Measurements from ENCODE around the gene NOL4L. TPM values are rescaled to one million over a fixed set of nuclear protein-coding genes. Genes with fewer than 3 reads are reported as not detected.

The NOL4L gene
- total RNA-seq, 1 experiment from 2014 or later: 40.9 TPM

DNA sequence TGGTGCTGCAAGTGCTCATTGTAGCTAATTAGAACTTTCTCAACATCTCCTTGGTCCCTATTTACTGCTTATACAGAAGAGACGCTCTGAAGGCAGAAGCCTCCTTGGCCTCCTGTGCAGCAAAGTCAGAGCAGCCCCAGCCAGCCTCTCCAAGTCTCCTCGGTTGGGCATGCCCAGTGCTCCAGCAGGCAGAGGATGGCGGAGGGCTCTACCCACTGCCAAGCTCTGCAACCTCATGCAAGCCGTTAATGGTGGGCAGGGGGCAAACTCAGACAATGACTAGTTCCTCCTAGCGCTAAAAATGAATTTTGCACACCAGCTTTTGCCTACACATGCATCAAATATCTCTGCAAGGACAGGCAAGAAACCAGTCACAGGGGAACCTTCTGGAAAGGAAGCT is 27.8 kb downstream of the NOL4L start:
- no peak overlapping the region for H3K4me3 ChIP-seq
- no peak overlapping the region for H3K27ac ChIP-seq
- peaks cover 32% of the 10 kb centered on the region for H3K4me1 ChIP-seq (replicated peaks; ENCODE audit: insufficient read depth)
- H3K9me3 ChIP-seq (ENCODE audit: insufficient read depth, low read depth): no peaks in the 10 kb centered on the region
- H3K9me2 ChIP-seq (ENCODE audit: insufficient read depth): no peaks in the 10 kb centered on the region
- POLR2A ChIA-PET (ENCODE audit: unreplicated experiment): no interaction called here
- no peak for TF ChIP-seq EZH2 (IDR thresholded peaks at IDR 0.05; ENCODE audit: low read depth)
- no peaks in the 10 kb centered on the region for H3K27me3 ChIP-seq (ENCODE audit: insufficient read depth, low read depth)
- intact Hi-C loops (cut with micrococcal nuclease; ENCODE audit: unreplicated experiment): no loop called here
- H3K36me3 ChIP-seq (ENCODE audit: low read depth): no peaks in the 10 kb centered on the region
- H2AFZ ChIP-seq: no peak overlapping the region
- CTCF ChIA-PET: no interaction called here
- no peak overlapping the region for H3K4me2 ChIP-seq
- H4K20me1 ChIP-seq (ENCODE audit: insufficient read depth): no peaks in the 10 kb centered on the region; the same call in 1 of the 2 replicates
- H3F3A ChIP-seq (ENCODE audit: insufficient read depth, low read depth): peaks cover 18% of the 10 kb centered on the region; the same call in 1 of the 2 replicates
- no peak for DNase-seq
- peaks cover 11% of the 10 kb centered on the region for H3K79me2 ChIP-seq (ENCODE audit: low read depth)
- no TSS peak for BruUV-seq (replicated peaks)

DNA sequence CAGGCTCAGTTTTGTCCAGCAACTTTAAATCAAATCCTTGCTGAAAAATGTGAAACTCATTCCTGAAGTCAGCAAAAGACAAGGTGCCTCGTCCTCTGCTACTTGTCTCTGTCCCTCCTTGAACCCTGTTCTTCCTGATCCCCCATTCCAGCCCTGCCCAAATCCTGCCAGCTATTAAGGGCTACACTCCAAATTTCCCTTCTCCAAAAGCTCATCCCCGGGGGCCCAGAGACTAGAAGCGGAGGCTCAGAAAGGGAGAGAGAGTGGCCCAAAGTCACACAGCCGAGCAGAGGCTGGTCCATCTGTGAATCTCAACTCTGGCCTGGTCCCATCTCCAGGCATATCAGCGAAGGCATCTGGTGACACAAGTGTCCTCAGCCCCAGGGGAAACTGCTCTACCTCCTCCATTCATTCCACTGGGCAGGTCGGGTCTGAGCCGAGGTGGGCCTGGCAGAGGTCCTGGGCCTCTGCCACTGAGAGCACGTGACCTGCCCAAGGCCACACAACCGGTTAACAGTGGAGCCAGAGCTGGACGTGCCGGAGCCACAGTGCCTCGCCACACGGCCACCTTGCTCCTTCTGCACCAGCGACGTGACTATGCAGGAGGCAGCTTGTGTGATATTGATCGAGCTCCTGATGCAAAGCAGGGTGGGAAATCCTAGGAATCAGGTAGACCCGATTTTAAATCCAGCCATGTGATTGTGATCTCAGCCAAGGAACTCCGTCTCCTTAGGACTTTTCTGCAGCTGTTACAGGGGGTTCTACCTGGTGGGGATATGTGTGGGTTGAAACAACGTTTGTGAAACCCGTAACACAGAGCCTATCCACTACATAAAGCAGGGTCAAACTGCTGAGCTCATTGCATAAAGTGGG is 28.6 kb downstream of the NOL4L start:
- BruUV-seq (replicated peaks): no TSS peak
- no peak overlapping the region for H3K27ac ChIP-seq
- H3K4me1 ChIP-seq (replicated peaks; ENCODE audit: insufficient read depth): peaks cover 24% of the 10 kb centered on the region
- intact Hi-C loops (cut with micrococcal nuclease; ENCODE audit: unreplicated experiment): no loop called here
- H3F3A ChIP-seq (ENCODE audit: insufficient read depth, low read depth): peaks cover 23% of the 10 kb centered on the region; the same call in 1 of the 2 replicates
- DNase-seq: no peak
- CTCF ChIA-PET: no interaction called here
- no peaks in the 10 kb centered on the region for H3K9me3 ChIP-seq (ENCODE audit: insufficient read depth, low read depth)
- H2AFZ ChIP-seq: no peak overlapping the region
- no peaks in the 10 kb centered on the region for H4K20me1 ChIP-seq (ENCODE audit: insufficient read depth)
- peaks cover 11% of the 10 kb centered on the region for H3K79me2 ChIP-seq (ENCODE audit: low read depth)
- no peaks in the 10 kb centered on the region for H3K36me3 ChIP-seq (ENCODE audit: low read depth)
- no peaks in the 10 kb centered on the region for H3K27me3 ChIP-seq (ENCODE audit: insufficient read depth, low read depth)
- H3K9me2 ChIP-seq (ENCODE audit: insufficient read depth): no peaks in the 10 kb centered on the region
- no peak overlapping the region for H3K4me3 ChIP-seq
- POLR2A ChIA-PET (ENCODE audit: unreplicated experiment): no interaction called here
- no peak overlapping the region for H3K4me2 ChIP-seq
- TF ChIP-seq EZH2 (IDR thresholded peaks at IDR 0.05; ENCODE audit: low read depth): no peak
- TF ChIP-seq, protein P1, sequence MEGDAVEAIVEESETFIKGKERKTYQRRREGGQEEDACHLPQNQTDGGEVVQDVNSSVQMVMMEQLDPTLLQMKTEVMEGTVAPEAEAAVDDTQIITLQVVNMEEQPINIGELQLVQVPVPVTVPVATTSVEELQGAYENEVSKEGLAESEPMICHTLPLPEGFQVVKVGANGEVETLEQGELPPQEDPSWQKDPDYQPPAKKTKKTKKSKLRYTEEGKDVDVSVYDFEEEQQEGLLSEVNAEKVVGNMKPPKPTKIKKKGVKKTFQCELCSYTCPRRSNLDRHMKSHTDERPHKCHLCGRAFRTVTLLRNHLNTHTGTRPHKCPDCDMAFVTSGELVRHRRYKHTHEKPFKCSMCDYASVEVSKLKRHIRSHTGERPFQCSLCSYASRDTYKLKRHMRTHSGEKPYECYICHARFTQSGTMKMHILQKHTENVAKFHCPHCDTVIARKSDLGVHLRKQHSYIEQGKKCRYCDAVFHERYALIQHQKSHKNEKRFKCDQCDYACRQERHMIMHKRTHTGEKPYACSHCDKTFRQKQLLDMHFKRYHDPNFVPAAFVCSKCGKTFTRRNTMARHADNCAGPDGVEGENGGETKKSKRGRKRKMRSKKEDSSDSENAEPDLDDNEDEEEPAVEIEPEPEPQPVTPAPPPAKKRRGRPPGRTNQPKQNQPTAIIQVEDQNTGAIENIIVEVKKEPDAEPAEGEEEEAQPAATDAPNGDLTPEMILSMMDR (conservative IDR thresholded peaks at IDR 0.05): no peak

DNA sequence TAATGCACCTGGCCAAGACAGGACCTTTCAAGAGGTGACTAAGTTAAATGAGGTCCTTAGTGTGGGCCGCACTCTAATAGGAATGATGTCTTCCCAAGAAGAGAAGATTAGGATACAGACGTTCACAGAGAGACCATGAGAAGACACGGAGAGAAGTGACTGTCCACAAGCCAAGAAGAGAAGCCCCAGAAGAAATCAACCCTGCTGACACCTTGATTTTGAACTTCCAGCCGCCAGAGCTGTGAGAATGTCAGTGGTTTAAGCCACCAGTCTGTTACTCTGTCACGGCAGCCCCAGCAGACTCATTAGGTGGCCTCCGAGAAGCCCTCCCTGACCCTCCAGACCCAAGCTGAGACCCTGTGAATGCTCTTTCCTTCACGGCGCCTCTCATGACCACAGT is 29.5 kb downstream of the NOL4L start:
- ChIA-PET POLR2A (ENCODE audit: unreplicated experiment) (no interaction called here), CTCF (no interaction called here)
- no peaks in the 10 kb centered on the region for H4K20me1 ChIP-seq (ENCODE audit: insufficient read depth)
- peaks cover 24% of the 10 kb centered on the region; the same call in 1 of the 2 replicates for H3F3A ChIP-seq (ENCODE audit: insufficient read depth, low read depth)
- peaks cover 18% of the 10 kb centered on the region for H3K4me1 ChIP-seq (replicated peaks; ENCODE audit: insufficient read depth)
- no peak overlapping the region for H2AFZ ChIP-seq
- no peak for DNase-seq
- H3K27me3 ChIP-seq (ENCODE audit: insufficient read depth, low read depth): no peaks in the 10 kb centered on the region
- peak overlapping the region; percentile 61; the same call in 1 of the 2 replicates for H3K27ac ChIP-seq
- TF ChIP-seq, protein P1 (conservative IDR thresholded peaks at IDR 0.05): no peak
- TF ChIP-seq EZH2 (IDR thresholded peaks at IDR 0.05; ENCODE audit: low read depth): no peak
- H3K4me3 ChIP-seq: no peak overlapping the region
- intact Hi-C loops (cut with micrococcal nuclease; ENCODE audit: unreplicated experiment): no loop called here
- no peaks in the 10 kb centered on the region for H3K9me2 ChIP-seq (ENCODE audit: insufficient read depth)
- H3K79me2 ChIP-seq (ENCODE audit: low read depth): peaks cover 10% of the 10 kb centered on the region
- no peak overlapping the region for H3K4me2 ChIP-seq
- BruUV-seq (replicated peaks): no TSS peak
- no peaks in the 10 kb centered on the region for H3K36me3 ChIP-seq (ENCODE audit: low read depth)
- H3K9me3 ChIP-seq (ENCODE audit: insufficient read depth, low read depth): no peaks in the 10 kb centered on the region
